Right lobe of liver (tissue), 4 donors: ENCODE results near the gene SHC2.

ENCODE experiments used
- CTCF ChIP-seq, 4 donors: fragments of 200-600 bp in 3 of 4; fragments of 450-650 bp in 1 of 4; IDR thresholded peaks; one replicate each; pipeline versions ENCODE4 v1.5.1 to v1.8.0; 2016 to 2022; ENCODE audit warnings: antibody characterized with exemption in 4 of 4, mild to moderate bottlenecking in 2 of 4
- POLR2A ChIP-seq: fragments of 450-650 bp; IDR thresholded peaks from one replicate; pipeline ENCODE4 v1.6.1; 2017; ENCODE audit warnings: antibody characterized with exemption, mild to moderate bottlenecking
- donor health status: DM: no; HTN: no; CAD: no.
- donor health status: DM: no; HTN: no; CAD: no.
- donor health status: DM: no; HTN: yes; CAD: no.

DNA sequence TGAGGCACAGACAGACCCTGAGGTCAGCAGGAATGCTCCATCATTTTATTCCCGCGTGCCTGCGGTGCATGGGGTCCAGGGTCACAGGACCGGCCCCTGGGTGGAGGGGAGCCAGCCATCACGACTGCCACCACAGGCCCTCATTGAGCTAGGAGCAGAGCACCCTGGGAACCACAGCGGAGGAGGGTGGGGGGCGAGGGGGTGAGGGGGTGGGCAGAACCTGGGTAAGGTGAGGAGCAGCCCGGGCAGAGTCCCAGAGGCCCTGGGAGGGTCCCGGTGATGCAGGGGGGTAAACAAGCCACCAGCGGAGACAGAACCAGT lies 34.2 kb upstream of the SHC2 start:
- TF ChIP-seq POLR2A = no peak
- TF ChIP-seq CTCF (IDR thresholded peaks at IDR 0.05) = no peak
